H9 (cell line): ENCODE measurements around the gene KIAA1614. TPM values are rescaled to one million over a fixed set of nuclear protein-coding genes. Genes with fewer than 3 reads are reported as not detected.
A peak's percentile ranks its signal among the peaks of the same experiment; 100 is the strongest.

Source experiments
- DNase-seq: peaks from one replicate; pipeline ENCODE4 v3.0.0-alpha.2; 2017
- H2AFZ ChIP-seq: one replicate; pipeline ENCODE4 v1.6.1; 2013; ENCODE audit warnings: mild to moderate bottlenecking, low read length, control low read depth, moderate library complexity
- H2AK5ac ChIP-seq: 2 replicates; pipeline ENCODE4 v1.6.1; 2013; ENCODE audit warnings: low read length, control low read depth, mixed read lengths; ENCODE audit not compliant: insufficient read length
- H2BK120ac ChIP-seq: one replicate; pipeline ENCODE4 v1.6.1; 2013; ENCODE audit warnings: low read depth, mild to moderate bottlenecking, low read length, control low read depth, inconsistent platforms; ENCODE audit not compliant: poor library complexity, severe bottlenecking
- H2BK12ac ChIP-seq: 2 replicates; pipeline ENCODE4 v1.6.1; 2013; ENCODE audit warnings: low read length, control low read depth, mixed read lengths, low read depth; ENCODE audit not compliant: insufficient read length
- H2BK15ac ChIP-seq: 2 replicates; pipeline ENCODE4 v1.6.1; 2013; ENCODE audit warnings: low read depth, low read length, control low read depth
- H2BK20ac ChIP-seq: one replicate; pipeline ENCODE4 v1.6.1; 2013; ENCODE audit warnings: low read depth, mild to moderate bottlenecking, low read length, control low read depth, inconsistent platforms; ENCODE audit not compliant: poor library complexity, severe bottlenecking
- H2BK5ac ChIP-seq: 2 replicates; pipeline ENCODE4 v1.6.1; 2013; ENCODE audit warnings: low read length, control low read depth, mixed read lengths; ENCODE audit not compliant: insufficient read length
- H3K14ac ChIP-seq: 2 replicates; pipeline ENCODE4 v1.6.1; 2013; ENCODE audit warnings: low read length, control low read depth; ENCODE audit not compliant: insufficient read depth
- H3K18ac ChIP-seq: 2 replicates; pipeline ENCODE4 v1.6.1; 2013; ENCODE audit warnings: low read depth, mild to moderate bottlenecking, mixed read lengths, low read length, control low read depth; ENCODE audit not compliant: insufficient read length
- H3K23ac ChIP-seq: 2 replicates; pipeline ENCODE4 v1.6.1; 2013; ENCODE audit warnings: low read length, control low read depth, mixed read lengths, low read depth; ENCODE audit not compliant: insufficient read length
- H3K23me2 ChIP-seq: 2 replicates; pipeline ENCODE4 v1.6.1; 2013; ENCODE audit warnings: low read depth, mild to moderate bottlenecking, mixed read lengths, low read length, control low read depth; ENCODE audit not compliant: insufficient read length, poor library complexity, severe bottlenecking
- H3K27ac ChIP-seq: 2 replicates; pipeline ENCODE4 v1.5.1; 2013; ENCODE audit warnings: low read length, control low read depth, mixed read lengths, low read depth; ENCODE audit not compliant: insufficient read length
- H3K27me3 ChIP-seq: 2 replicates; pipeline ENCODE4 v1.6.1; 2013; ENCODE audit warnings: low read length, control low read depth, inconsistent platforms; ENCODE audit not compliant: insufficient read depth
- H3K4ac ChIP-seq: 2 replicates; pipeline ENCODE4 v1.6.1; 2013; ENCODE audit warnings: low read depth, mild to moderate bottlenecking, control low read depth, inconsistent platforms, low read length, moderate library complexity
- H3K4me1 ChIP-seq: 2 replicates; pipeline ENCODE4 v1.6.1; 2013; ENCODE audit warnings: low read length, control low read depth, inconsistent platforms; ENCODE audit not compliant: insufficient read depth
- H3K4me2 ChIP-seq: 2 replicates; pipeline ENCODE4 v1.6.1; 2013; ENCODE audit warnings: low read length, control low read depth, mixed read lengths; ENCODE audit not compliant: insufficient read length, insufficient read depth
- H3K56ac ChIP-seq: 2 replicates; pipeline ENCODE4 v1.6.1; 2013; ENCODE audit warnings: low read depth, mild to moderate bottlenecking, mixed read lengths, low read length, control low read depth; ENCODE audit not compliant: insufficient read length
- H3K79me1 ChIP-seq: 2 replicates; pipeline ENCODE4 v1.6.1; 2013; ENCODE audit warnings: low read depth, mild to moderate bottlenecking, moderate library complexity, low read length, control low read depth, inconsistent platforms; ENCODE audit not compliant: insufficient read depth, poor library complexity, severe bottlenecking
- H3K79me2 ChIP-seq: 2 replicates; pipeline ENCODE4 v1.6.1; 2013; ENCODE audit warnings: low read length, control low read depth, inconsistent platforms; ENCODE audit not compliant: insufficient read depth
- H3K9ac ChIP-seq: 2 replicates; pipeline ENCODE4 v1.6.1; 2013; ENCODE audit warnings: low read length, control low read depth, mixed read lengths; ENCODE audit not compliant: insufficient read length; ENCODE audit errors: extremely low read depth
- H3K9me3 ChIP-seq: one replicate; pipeline ENCODE4 v1.6.1; 2013; ENCODE audit warnings: low read depth, low read length, inconsistent platforms; ENCODE audit not compliant: control insufficient read depth
- H3T11ph ChIP-seq: one replicate; pipeline ENCODE4 v1.6.1; 2013; ENCODE audit warnings: mild to moderate bottlenecking, low read length, control low read depth, inconsistent platforms
- H4K20me1 ChIP-seq: one replicate; pipeline ENCODE4 v1.6.1; 2013; ENCODE audit not compliant: control insufficient read depth, insufficient read length, insufficient read depth
- H4K5ac ChIP-seq: 2 replicates; pipeline ENCODE4 v1.6.1; 2013; ENCODE audit warnings: low read depth, mild to moderate bottlenecking, mixed read lengths, low read length, control low read depth; ENCODE audit not compliant: insufficient read length
- H4K8ac ChIP-seq: replicated peaks from 2 replicates; pipeline ENCODE4 v1.6.1; 2013; ENCODE audit warnings: low read length, control low read depth, mixed read lengths, low read depth; ENCODE audit not compliant: insufficient read length
- H4K91ac ChIP-seq: 2 replicates; pipeline ENCODE4 v1.6.1; 2013; ENCODE audit warnings: low read depth, mild to moderate bottlenecking, moderate library complexity, mixed read lengths, low read length, control low read depth; ENCODE audit not compliant: insufficient read length
- H3K27ac Mint-ChIP-seq, 3 experiments: 2 replicates in 2 of 3; 3 replicates in 1 of 3; pipeline ENCODE4 v1.8.0; 2020 to 2021; ENCODE audit warnings: mixed read lengths in 3 of 3, mild to moderate bottlenecking in 1 of 3, moderate library complexity in 1 of 3
- H3K27me3 Mint-ChIP-seq: 2 replicates; pipeline ENCODE4 v1.8.0; 2021; ENCODE audit warnings: low read depth, mild to moderate bottlenecking, moderate library complexity, mixed read lengths
- H3K36me3 Mint-ChIP-seq, 3 experiments: 2 replicates in 2 of 3; 3 replicates in 1 of 3; pipeline ENCODE4 v1.8.0; 2020 to 2021; ENCODE audit warnings: low read depth in 3 of 3, mixed read lengths in 3 of 3; ENCODE audit not compliant: insufficient read depth in 1 of 3
- H3K4me1 Mint-ChIP-seq, 2 experiments: 2 replicates each; pipeline ENCODE4 v1.8.0; 2020; ENCODE audit warnings: mixed read lengths in 2 of 2
- H3K4me3 Mint-ChIP-seq, 2 experiments: 2 replicates in 1 of 2; 3 replicates in 1 of 2; pipeline ENCODE4 v1.8.0; 2020 to 2021; ENCODE audit warnings: mild to moderate bottlenecking in 2 of 2, mixed read lengths in 2 of 2, moderate library complexity in 1 of 2
- H3K9me3 Mint-ChIP-seq, 2 experiments: 2 replicates in 1 of 2; 3 replicates in 1 of 2; pipeline ENCODE4 v1.8.0; 2020; ENCODE audit warnings: mild to moderate bottlenecking in 2 of 2, mixed read lengths in 2 of 2, moderate library complexity in 1 of 2
- CTCF ChIP-seq: fragments of 200-600 bp; sonication (generic); conservative IDR thresholded peaks from 3 replicates; pipeline ENCODE4 v1.8.0; 2021; ENCODE audit warnings: antibody characterized with exemption, mild to moderate bottlenecking
- WGBS: extraction: QIAGEN DNeasy Blood & Tissue Kit; methylation state at CpG from one replicate; pipeline ENCODE4 v1.1.7; 2013; ENCODE audit warnings: missing lambda C conversion rate, low lambda C conversion rate, mixed read lengths; ENCODE audit not compliant: insufficient read length; ENCODE audit errors: extremely low coverage; 5-methylcytosine and 5-hydroxymethylcytosine counted together
- total RNA-seq: library from RNA; stranded (reverse); gene quantifications from 2 replicates; pipeline ENCODE4 v1.2.1, GENCODE V29; 2021

The KIAA1614 gene
- total RNA-seq, 1 experiment from 2014 or later, result 1.3 TPM

GRCh38 chr1:180926164-180926981 lies 13.7 kb downstream of the KIAA1614 start:
- no peak overlapping the region for H3T11ph ChIP-seq
- TF ChIP-seq CTCF, result no peak
- no peak overlapping the region for H4K91ac ChIP-seq
- no peak overlapping the region for H3K27ac ChIP-seq
- no peak overlapping the region for H2BK5ac ChIP-seq
- peaks cover 27% of the 10 kb centered on the region; the same call in 1 of the 2 replicates for H3K4me1 ChIP-seq
- peaks cover 6% of the 10 kb centered on the region for H3K23me2 ChIP-seq
- Mint-ChIP-seq H3K9me3 (no peaks in the 10 kb centered on the region), H3K4me1 (peaks cover 62 to 69% of the 10 kb centered on the region in 2 experiments), H3K27ac (peak overlapping the region; percentile 44 to 86 (median 57); a peak in 2 of 7 replicates), H3K36me3 (peaks cover 0 to 6% (median 0%) of the 10 kb centered on the region in 3 experiments; a peak in 1 of 7 replicates), H3K27me3 (peaks cover 2% of the 10 kb centered on the region; the same call in 1 of the 2 replicates), H3K4me3 (no peak overlapping the region; a peak in 1 of 5 replicates)
- H4K20me1 ChIP-seq, result no peaks in the 10 kb centered on the region
- H3K56ac ChIP-seq, result no peak overlapping the region
- H3K9ac ChIP-seq, result no peak overlapping the region
- H3K18ac ChIP-seq, result peak overlapping the region; percentile 77
- H4K5ac ChIP-seq, result no peak overlapping the region
- no peak overlapping the region for H2AFZ ChIP-seq
- H3K79me1 ChIP-seq, result no peaks in the 10 kb centered on the region
- no CpG with 5 or more reads among the region's 14 CpGs for WGBS
- no peak overlapping the region for H2AK5ac ChIP-seq
- H3K79me2 ChIP-seq, result no peaks in the 10 kb centered on the region
- no peaks in the 10 kb centered on the region for H3K27me3 ChIP-seq
- no peaks in the 10 kb centered on the region for H3K9me3 ChIP-seq
- no peak overlapping the region for H3K14ac ChIP-seq
- no peak overlapping the region for H2BK20ac ChIP-seq
- no peak overlapping the region for H2BK12ac ChIP-seq
- no peak overlapping the region for H4K8ac ChIP-seq
- DNase-seq, result no peak
- H3K4ac ChIP-seq, result no peak overlapping the region
- no peak overlapping the region for H3K23ac ChIP-seq
- H2BK15ac ChIP-seq, result no peak overlapping the region
- H3K4me2 ChIP-seq, result no peak overlapping the region
- no peak overlapping the region for H2BK120ac ChIP-seq
